Fibroblast of mammary gland (primary cell): ENCODE results near the gene DPCD.
A peak's percentile ranks its signal among the peaks of the same experiment; 100 is the strongest.

Experiments used
- DNase-seq: peaks from one replicate; pipeline ENCODE4 v3.0.0-alpha.2; 2010; ENCODE audit warnings: low read depth
- H3K4me3 ChIP-seq: 2 replicates; pipeline ENCODE4 v1.5.1; 2011; ENCODE audit warnings: low read depth, mild to moderate bottlenecking, low read length, moderate library complexity; ENCODE audit not compliant: control insufficient read depth
- TF ChIP-seq, protein P1 (sequence below): conservative IDR thresholded peaks from 2 replicates; pipeline ENCODE4 v1.5.1; 2011; ENCODE audit warnings: low read depth, low read length, inconsistent platforms; ENCODE audit not compliant: control insufficient read depth, insufficient read depth

DPCD gene

DNA sequence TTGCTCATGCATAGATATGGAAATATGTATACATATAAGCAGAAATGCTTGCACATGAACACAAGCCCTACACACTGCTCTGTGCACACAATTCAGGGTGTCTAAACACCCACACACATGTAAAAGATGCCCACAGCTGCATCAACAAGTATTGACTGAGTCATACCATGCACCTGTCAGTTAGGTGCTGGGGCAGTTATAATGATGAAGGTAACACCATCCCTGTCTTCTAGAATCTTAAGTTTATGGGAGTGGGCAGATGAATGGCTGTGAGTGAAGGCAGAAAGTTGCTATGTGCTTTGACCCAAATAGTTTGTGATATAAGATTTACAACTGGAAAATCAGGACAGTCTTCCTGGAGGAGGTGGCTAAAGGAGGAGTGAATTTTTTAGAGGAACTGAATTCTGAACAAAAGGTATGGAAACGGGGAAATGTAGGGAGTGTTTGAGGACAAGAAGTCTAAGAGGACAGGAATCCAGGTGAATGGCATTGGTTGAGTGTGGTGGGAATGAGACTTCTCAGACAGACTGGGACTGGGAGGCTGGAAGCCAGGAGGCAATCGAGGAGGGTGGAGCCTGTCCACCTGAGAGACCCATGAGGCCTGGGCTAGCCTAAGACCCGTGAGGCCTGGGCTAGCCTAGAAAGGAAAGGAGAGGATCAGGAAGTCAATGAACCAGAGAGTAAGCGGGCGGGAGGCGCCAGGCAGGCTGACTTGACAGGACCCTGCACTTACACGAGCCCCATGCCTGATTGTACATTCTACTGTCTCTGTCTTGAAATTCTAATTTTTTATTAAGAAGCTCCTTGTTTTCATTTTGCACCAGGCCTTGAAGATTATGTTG is 20.7 kb upstream of the DPCD start:
- TF ChIP-seq, protein P1, sequence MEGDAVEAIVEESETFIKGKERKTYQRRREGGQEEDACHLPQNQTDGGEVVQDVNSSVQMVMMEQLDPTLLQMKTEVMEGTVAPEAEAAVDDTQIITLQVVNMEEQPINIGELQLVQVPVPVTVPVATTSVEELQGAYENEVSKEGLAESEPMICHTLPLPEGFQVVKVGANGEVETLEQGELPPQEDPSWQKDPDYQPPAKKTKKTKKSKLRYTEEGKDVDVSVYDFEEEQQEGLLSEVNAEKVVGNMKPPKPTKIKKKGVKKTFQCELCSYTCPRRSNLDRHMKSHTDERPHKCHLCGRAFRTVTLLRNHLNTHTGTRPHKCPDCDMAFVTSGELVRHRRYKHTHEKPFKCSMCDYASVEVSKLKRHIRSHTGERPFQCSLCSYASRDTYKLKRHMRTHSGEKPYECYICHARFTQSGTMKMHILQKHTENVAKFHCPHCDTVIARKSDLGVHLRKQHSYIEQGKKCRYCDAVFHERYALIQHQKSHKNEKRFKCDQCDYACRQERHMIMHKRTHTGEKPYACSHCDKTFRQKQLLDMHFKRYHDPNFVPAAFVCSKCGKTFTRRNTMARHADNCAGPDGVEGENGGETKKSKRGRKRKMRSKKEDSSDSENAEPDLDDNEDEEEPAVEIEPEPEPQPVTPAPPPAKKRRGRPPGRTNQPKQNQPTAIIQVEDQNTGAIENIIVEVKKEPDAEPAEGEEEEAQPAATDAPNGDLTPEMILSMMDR = no peak
- DNase-seq = no peak
- H3K4me3 ChIP-seq = no peak overlapping the region

DNA sequence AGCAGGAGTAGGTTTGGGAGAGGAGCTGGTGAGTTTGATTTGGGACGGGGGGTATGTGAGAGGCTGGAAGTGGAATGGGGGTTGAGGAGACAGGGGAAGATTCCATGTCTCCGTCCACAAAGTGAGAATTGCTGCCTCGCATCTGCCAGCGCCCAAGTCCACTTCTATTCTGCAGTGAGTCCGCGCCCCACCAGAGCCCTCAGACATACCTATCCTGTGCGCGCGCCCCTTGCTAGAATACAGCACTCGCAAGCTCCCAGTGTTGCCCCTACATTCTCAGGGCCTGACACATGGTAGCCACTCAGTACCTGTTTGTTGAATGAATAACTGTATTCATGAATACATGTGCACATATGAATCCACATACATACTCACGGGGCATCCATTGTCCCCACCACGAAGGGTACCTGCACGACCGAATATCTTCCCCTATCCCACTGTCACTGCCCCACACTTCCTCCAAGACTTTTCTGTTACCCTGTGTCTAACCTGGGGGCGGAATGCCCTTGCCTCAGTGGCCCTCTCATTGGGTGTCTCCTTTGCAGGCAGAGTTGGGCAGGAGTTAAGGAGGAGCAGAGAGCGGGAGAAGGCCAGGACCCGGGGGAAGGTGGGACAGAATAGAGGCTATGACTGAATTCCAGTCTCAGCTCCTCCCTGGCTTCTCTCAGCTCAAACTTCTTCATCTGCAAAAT is 19.9 kb upstream of the DPCD start:
- TF ChIP-seq, protein P1 = no peak
- no peak overlapping the region for H3K4me3 ChIP-seq
- no peak for DNase-seq

DNA sequence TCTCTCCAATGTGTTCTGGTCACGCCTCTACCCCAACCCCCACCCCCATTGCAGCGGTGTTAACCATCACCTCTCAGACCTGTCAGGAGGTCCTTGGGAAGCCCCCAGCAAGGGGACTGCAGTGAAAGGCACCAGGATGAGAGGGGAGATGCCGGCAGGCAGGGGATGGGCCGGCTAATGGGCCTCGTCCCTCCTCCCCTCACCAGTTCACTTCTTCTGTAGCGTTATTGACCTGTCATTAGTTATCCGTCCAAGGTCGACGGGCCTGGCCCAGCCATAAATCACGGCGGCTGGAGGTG is 18.8 kb upstream of the DPCD start:
- no peak for DNase-seq
- TF ChIP-seq, protein P1 = no peak
- H3K4me3 ChIP-seq = no peak overlapping the region

DNA sequence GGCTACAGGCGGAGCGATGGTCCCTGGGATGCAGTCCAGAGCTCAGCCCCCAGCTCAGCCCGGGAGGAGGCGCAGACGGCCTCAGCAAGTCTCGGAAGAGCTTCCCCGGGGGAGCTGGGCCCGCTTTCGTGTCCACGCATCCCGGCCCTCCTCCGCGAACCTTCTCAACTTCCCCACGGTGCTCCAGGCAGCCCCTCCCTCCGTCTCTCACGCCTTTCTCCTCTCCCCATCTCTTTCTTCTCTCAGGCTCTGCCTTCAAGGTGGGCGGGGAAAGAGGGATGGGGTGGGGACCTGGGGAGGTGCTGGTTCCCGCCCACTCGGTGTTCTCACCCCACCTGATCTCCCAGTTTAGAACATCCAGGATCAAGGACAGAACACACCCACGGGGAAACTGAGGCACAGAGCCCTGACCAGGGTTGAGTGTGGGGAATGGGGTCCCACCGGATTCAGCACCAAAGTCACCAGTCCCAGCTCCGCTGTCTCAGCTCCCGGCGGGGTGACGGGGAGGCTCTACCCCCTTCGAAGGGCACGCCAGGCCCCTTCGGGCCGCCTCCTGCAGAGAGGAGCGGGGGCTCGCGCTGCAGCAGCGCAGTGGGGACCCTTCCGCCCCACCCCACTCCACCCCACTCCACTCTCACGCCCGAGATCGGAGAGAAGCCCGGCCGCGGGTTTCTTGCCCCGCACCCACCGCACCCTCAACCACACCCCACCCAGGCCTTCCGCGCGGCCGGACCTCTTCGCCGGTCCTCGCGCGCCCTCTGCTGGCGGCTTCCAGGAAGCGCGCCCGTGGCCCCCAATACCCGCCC is 18.3 kb upstream of the DPCD start:
- TF ChIP-seq, protein P1 = peak; percentile 41
- peak overlapping the region; percentile 62 for H3K4me3 ChIP-seq
- DNase-seq = peak; percentile 53

DNA sequence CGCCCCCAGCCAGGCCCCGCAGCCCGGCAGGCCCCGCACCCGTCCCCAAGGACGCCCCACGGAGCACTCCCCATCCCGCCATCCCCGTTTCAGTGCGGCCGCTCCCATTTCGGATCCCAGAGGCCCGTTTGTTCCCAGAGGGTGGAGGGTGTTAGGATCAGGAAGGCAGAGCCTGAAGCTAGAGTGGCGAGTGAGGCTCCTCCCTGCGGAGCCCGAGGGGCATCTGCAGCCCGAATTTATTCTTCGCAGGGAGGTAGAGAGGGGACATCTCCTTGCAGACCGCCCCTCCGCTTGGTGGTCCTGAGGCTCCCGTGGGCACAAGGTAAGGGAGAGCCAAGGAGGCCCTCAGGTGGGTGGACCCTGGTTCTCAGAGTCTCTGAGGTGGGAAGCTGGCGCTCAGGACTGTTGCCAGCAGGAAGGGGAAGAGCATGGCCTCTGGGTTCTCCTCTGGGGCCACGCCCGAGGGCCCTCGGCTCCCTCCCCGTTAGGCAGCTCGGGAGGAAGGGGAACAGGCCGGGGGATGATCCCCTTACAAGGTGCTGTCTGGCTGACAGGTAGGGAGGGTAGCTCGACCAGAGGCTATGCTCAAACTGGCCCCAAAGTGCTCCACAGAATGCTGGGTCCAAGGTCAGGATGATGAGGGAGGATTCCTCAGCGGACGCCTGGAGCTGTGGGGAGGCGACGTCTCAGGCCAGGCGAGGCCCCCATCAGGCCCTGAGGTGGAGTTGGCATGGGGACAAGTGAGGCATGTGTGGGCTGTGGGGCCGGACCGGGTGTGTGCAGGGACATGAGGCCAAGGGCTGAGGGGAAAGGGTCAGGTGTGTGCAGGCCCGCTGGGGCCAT is 17.5 kb upstream of the DPCD start:
- peak overlapping the region; percentile 62 for H3K4me3 ChIP-seq
- TF ChIP-seq, protein P1 = no peak
- DNase-seq = no peak
